ENCODE measurements around the gene TMEM270.
"Not testable (repeated sequence)": the region's sequence is repeated elsewhere in the genome, so short reads cannot be mapped to it uniquely, and the experiment has no call there.

Gene TMEM270

GRCh38 chr7:73832806-73833205, 28.2 kb upstream of the TMEM270 start:
- DNase-seq = no peak

- no peak for DNase-seq
These were observed 27.6 kb upstream of the TMEM270 start for GRCh38 chr7:73833251-73833919.

DNA sequence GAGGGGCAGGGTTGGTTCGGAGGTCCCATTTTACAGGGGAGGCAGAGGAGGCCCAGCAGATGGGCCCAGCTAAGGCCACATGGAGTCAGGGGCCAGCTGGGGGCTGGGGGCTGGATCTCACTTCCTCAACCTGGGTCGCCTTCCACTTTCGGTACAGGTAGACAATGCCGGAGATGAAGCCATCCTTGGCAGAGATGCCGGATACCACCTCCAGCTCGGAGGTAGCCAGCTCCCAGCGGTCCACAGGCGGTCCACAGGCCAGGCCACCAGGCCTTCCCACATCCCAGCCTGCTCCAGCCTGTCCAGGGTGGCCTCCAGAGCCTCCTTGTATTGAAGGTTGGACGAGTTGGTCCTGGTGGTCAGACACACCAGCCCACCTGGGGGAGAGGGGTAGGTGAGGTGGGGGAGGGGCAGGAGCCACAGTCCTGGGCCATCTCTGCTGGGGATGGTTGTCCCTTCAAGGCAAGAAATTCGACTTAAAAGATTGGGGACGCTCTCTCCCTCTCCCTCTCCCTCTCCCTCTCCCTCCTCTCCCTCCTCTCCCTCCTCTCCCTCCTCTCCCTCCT, 26.2 kb upstream of the TMEM270 start:
- DNase-seq = no peak

- not testable (repeated sequence) for DNase-seq
These were observed 23.8 kb upstream of the TMEM270 start for GRCh38 chr7:73837167-73837566.

GRCh38 chr7:73838642-73839041, 22.3 kb upstream of the TMEM270 start:
- no peak for DNase-seq

DNA sequence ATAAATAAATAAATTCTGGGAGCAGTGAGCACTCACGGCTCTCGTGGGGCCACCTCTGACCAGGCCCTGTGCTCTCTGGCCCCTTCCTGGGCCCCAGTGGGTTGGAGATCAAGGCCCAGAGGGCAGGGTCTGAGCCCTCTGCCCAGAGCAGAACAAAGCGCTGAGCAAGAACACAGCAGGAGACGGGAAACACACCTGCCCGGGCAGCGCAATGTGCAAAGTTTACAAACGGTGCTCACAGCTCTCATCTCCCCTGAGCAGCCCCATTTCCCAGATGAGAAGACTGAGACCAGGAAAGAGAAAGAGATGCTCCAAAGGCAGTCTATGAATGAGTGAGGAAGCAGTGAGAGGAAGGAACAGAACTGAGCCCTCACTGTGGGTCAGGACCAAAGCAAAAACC, 21.7 kb upstream of the TMEM270 start:
- DNase-seq = no peak

DNA sequence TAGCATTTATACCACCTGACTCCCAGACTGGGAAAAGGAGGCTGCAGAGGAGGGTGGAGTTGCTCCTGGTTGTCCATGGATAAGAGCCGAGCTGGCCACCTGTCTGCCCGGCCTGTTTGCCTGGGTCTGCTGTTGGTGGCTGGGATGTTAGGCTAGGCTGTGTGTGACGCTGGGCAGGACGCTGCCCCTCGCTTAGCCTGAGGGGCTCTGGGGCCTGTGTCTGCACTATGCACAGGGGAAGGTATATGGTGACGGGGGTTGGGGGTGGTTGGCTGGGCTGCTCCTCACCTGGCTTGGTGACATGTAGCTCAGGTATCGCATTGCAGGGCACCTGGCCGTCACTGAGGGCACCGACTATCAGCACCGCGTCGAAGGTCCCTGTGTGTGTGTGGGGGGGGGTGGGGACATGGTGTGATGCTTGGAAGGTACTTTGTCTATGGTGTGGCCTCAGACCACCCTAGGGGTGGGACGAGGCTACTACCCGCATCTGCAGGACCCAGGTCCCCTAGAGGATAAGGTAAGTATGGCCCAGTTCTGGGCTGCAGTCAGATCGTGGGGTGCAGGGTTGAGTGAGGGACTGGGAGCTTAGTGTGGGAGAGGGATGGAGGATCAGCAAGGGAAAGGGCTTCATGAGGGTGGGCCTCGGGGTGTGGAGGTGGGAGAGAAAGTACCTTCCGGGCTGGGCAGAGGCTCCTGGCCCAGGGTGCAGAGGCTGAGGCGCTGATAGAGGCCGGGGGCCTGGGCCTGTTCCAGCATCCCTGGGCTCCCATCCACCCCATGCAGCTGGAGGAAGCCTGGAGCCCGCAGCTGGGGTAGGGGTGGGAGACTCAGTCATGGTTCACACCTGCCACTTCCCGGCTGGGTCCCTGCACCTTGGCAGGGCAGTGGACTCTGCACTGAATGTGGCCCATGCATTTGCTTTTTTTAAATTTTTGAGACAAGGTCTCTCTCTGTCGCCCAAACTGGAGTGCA, 20.9 kb upstream of the TMEM270 start:
- DNase-seq = no peak

GRCh38 chr7:73840715-73841379, 20.1 kb upstream of the TMEM270 start:
- no peak for DNase-seq

DNA sequence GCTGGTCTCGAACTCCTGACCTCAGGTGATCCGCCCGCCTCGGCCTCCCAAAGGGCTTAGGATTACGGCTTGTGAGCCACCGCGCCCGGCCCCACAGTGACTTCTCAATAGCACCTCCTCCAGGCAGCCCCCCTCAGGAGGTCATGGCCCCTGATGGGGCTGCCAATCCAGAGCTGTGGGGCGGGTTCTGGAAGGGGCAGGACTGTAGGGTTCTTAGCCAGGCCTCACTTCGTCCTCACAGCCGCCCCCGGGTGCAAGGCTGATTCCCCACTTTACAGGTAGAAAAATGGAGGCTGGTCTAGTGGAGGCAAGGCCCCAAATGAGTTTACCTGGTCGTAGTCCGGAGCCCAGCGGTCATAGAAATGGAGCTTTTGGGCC, 19.3 kb upstream of the TMEM270 start:
- no peak for DNase-seq

DNA sequence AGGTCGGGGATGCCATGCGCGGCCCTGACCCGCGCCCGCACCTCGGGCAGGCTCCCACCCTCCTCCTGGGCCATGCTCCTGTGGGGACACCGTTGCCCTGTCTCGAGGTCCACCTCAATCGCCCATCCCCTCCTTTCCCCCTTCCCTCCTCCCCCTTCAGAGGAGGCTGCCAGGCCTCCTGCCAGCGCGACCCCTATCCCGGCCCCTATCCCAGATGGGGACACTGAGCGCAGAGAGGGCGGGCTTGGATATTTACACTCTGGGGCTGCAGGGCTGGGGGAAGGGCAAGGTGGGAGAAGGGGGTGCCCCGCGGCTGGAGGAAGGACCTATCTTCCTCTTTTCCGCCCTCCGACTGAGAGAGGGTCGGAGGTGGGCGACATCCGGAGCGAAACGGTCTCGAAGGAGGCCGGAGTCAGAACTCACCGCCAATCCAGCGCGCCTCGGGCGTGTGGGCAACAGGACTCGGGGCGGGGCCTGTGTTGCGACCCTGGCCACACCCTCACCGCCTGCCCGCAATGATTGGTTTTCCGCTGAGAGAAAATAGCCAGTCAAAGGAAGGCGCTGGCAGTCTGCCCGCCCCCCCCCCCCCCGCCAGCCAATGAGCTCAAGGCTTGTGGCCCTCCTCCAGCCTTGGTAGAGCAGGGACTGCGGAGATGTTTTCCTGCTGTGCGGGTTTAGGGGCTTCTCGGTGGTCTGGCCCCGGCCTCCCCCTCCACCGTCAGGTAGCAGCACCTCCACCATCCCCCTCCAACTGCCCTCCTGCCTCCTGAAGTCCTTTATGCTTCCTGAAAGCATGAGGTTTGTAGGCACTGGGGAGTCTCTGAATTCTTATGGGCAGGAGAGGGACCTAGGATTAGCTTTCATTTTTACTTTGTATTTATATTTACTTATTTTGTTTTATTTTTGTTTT, 18.6 kb upstream of the TMEM270 start, which contains the start of gene METTL27:
TSS of gene METTL27 (minus strand) at position 450 of the 910 bp plus-strand sequence. CDS start at position 74, 376 bp downstream.
- peak; percentile 92 for DNase-seq

DNA sequence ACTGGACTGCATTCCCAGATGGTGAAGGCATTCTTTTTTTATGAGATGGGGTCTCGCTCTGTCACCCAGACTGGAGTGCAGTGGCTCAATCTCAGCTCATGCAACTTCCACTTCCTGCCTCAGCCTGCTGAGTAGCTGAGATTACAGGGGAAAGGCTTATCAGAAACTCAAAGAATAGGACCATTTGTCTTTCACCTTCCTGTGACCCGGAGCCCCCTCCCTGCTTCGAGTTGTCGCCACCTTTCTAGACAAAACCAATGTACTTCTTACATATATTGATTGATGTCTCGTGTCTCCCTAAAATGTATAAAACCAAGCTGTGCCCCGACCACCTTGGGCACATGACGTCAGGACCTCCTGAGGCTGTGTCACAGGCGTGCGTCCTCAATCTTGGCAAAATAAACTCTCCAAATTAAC, 16.8 kb upstream of the TMEM270 start:
- DNase-seq = no peak

- DNase-seq = no peak
These were observed 16.0 kb upstream of the TMEM270 start for GRCh38 chr7:73844848-73845460.

GRCh38 chr7:73845701-73846195, 15.2 kb upstream of the TMEM270 start:
- DNase-seq = not testable (repeated sequence)

DNA sequence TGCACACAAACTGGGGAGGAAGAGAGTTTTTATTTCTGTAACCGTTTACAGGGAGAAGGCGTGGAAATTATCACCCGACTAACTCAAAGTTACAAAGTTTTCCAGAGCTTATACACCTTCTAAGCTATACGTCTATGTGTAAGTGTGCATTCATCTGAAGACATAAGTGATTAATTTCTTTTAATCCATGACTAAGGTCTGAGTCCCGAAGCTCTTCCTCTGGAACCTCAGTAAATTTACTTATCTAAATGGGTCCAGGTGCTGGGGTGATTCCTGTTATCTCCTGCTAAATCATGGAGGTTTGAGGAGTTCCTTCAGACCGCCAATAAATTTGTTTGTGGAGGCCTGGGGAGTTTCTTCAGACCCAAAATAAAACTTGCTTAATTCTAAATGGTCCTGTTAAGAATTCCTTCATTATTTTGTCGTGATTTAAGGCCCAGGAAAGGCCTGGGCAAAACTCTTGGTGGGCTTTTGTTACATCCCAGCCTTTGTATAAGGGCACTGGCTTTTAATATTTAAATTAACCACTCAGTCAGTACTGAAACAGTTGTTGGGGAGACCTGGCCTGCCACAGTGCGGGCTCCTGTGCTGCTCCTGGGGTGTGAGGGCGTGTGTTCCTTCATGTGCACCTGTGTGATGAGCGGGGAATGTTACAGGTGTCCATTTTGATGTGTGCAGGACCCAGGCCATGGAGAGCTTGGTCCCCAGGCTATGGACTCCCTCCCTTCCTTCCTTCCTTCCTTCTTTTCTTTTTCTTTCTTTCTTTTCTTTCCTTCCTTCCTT, 12.8 kb upstream of the TMEM270 start:
- no peak for DNase-seq

- no peak for DNase-seq
These were observed 10.2 kb upstream of the TMEM270 start for GRCh38 chr7:73850781-73851207.

- DNase-seq = peak; percentile 24
These were observed 9.3 kb upstream of the TMEM270 start for GRCh38 chr7:73851410-73852338.

GRCh38 chr7:73852500-73852899, 8.5 kb upstream of the TMEM270 start:
- no peak for DNase-seq

- no peak for DNase-seq
These were observed 4.0 kb upstream of the TMEM270 start for GRCh38 chr7:73856941-73857340.

DNA sequence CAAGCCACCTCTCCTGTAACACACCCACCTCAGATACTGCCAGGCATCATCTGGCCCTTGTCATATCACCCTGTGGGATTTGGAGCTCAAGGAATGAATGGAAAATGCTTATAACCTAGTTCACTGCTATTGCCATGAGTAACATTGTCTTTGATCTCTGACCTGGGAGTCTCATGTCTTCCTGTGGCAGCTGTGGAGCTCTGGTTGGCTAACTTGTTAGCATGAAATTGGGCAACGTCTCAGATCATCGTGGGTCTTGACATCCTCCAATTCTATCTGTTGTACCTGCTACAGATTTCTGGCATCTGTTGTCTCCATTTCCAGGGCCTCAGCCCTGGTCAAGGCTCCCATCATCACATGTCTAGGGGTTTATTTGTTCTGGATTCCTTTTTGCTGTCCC, 2.2 kb upstream of the TMEM270 start:
- DNase-seq = no peak
